HEK293 (cell line): ENCODE measurements around the gene DRD1.

Experiments
- CTCF ChIA-PET: fragments of 350-600 bp; formaldehyde crosslinking; extraction: SDS; loops from one replicate; lab custom pipeline; 2021; ENCODE audit warnings: antibody characterized with exemption; lab: Yijun Ruan, JAX
- POLR2A ChIA-PET: fragments of 300-600 bp; formaldehyde crosslinking; extraction: SDS; loops from one replicate; lab custom pipeline; 2020; ENCODE audit warnings: antibody characterized with exemption, inconsistent platforms; lab: Yijun Ruan, JAX
- H3K27ac ChIP-seq: fragments of 200-500 bp; sonication (Bioruptor generic); 2 replicates; pipeline ENCODE4 v1.5.1; 2014; ENCODE audit warnings: low read depth, low read length, control low read depth, inconsistent platforms; ENCODE audit errors: extremely low read depth
- H3K36me3 ChIP-seq, 2 experiments: fragments of 200-500 bp in 1 of 2; sonication (Bioruptor generic) in 1 of 2; 1 replicate in 1 of 2; 2 replicates in 1 of 2; pipeline ENCODE4 v1.5.1; 2014 to 2017; ENCODE audit warnings: inconsistent platforms in 2 of 2, low read length in 2 of 2; ENCODE audit not compliant: control insufficient read depth in 2 of 2, insufficient read depth in 1 of 2
- H3K4me1 ChIP-seq: fragments of 200-500 bp; sonication (Bioruptor generic); 2 replicates; pipeline ENCODE4 v1.5.1; 2014; ENCODE audit warnings: mild to moderate bottlenecking, low read length, inconsistent platforms; ENCODE audit not compliant: control insufficient read depth, insufficient read depth
- H3K4me3 ChIP-seq: 2 replicates; pipeline ENCODE4 v1.5.1; 2011; ENCODE audit warnings: low read depth, mild to moderate bottlenecking, control low read depth, low read length, moderate library complexity
- H3K9me3 ChIP-seq: fragments of 200-500 bp; sonication (Bioruptor generic); 2 replicates; pipeline ENCODE4 v1.5.1; 2014; ENCODE audit warnings: low read depth, low read length, inconsistent platforms; ENCODE audit not compliant: control insufficient read depth, insufficient read depth
- KLF7 ChIP-seq: fragments of 450-650 bp; formaldehyde crosslinking; IDR thresholded peaks from 2 replicates; pipeline ENCODE4 v1.5.1; 2016; ENCODE audit warnings: missing biosample characterization, missing genetic modification characterization, borderline replicate concordance
- SP3 ChIP-seq: fragments of 450-650 bp; formaldehyde crosslinking; IDR thresholded peaks from 2 replicates; pipeline ENCODE4 v1.5.1; 2016; ENCODE audit warnings: missing biosample characterization, missing genetic modification characterization
- WT1 ChIP-seq: fragments of 450-650 bp; formaldehyde crosslinking; IDR thresholded peaks from 2 replicates; pipeline ENCODE4 v1.5.1; 2016; ENCODE audit warnings: missing biosample characterization, missing genetic modification characterization
- YY1 ChIP-seq: fragments of 450-650 bp; formaldehyde crosslinking; IDR thresholded peaks from 2 replicates; pipeline ENCODE4 v1.5.1; 2018; ENCODE audit warnings: missing biosample characterization, missing genetic modification characterization
- ZFHX2 ChIP-seq: fragments of 450-650 bp; formaldehyde crosslinking; conservative IDR thresholded peaks from 2 replicates; pipeline ENCODE4 v1.5.1; 2016; ENCODE audit warnings: missing biosample characterization, missing genetic modification characterization
- ZFP69B ChIP-seq: fragments of 450-650 bp; formaldehyde crosslinking; IDR thresholded peaks from 2 replicates; pipeline ENCODE4 v1.5.1; 2016; ENCODE audit warnings: missing biosample characterization, missing genetic modification characterization
- ZNF175 ChIP-seq: fragments of 450-650 bp; formaldehyde crosslinking; IDR thresholded peaks from 2 replicates; pipeline ENCODE4 v1.5.1; 2016; ENCODE audit warnings: missing biosample characterization, missing genetic modification characterization
- ZNF202 ChIP-seq: fragments of 450-650 bp; formaldehyde crosslinking; IDR thresholded peaks from 2 replicates; pipeline ENCODE4 v1.5.1; 2016; ENCODE audit warnings: missing biosample characterization, missing genetic modification characterization, borderline replicate concordance
- ZNF311 ChIP-seq: fragments of 450-650 bp; formaldehyde crosslinking; IDR thresholded peaks from 2 replicates; pipeline ENCODE4 v1.5.1; 2017; ENCODE audit warnings: missing biosample characterization, missing genetic modification characterization, borderline replicate concordance
- ZNF394 ChIP-seq: fragments of 450-650 bp; formaldehyde crosslinking; IDR thresholded peaks from 2 replicates; pipeline ENCODE4 v1.5.1; 2016; ENCODE audit warnings: missing biosample characterization, missing genetic modification characterization, mild to moderate bottlenecking, moderate library complexity, borderline replicate concordance
- ZNF664 ChIP-seq: fragments of 450-650 bp; formaldehyde crosslinking; IDR thresholded peaks from 2 replicates; pipeline ENCODE4 v1.5.1; 2016; ENCODE audit warnings: missing biosample characterization, missing genetic modification characterization
- TF ChIP-seq, protein P1 (sequence below): fragments of 450-650 bp; formaldehyde crosslinking; IDR thresholded peaks from 2 replicates; pipeline ENCODE4 v1.5.1; 2016; ENCODE audit warnings: missing biosample characterization, missing genetic modification characterization, borderline replicate concordance
- TF ChIP-seq, protein P2 (sequence below): fragments of 450-650 bp; formaldehyde crosslinking; IDR thresholded peaks from 2 replicates; pipeline ENCODE4 v1.5.1; 2016; ENCODE audit warnings: missing biosample characterization, missing genetic modification characterization
- TF ChIP-seq, protein P3 (sequence below): fragments of 450-650 bp; formaldehyde crosslinking; IDR thresholded peaks from 2 replicates; pipeline ENCODE4 v1.5.1; 2016; ENCODE audit warnings: missing biosample characterization, missing genetic modification characterization
- TF ChIP-seq, protein P4 (sequence below): fragments of 450-650 bp; formaldehyde crosslinking; IDR thresholded peaks from 2 replicates; pipeline ENCODE4 v1.5.1; 2016; ENCODE audit warnings: missing biosample characterization, missing genetic modification characterization

Gene DRD1

DNA sequence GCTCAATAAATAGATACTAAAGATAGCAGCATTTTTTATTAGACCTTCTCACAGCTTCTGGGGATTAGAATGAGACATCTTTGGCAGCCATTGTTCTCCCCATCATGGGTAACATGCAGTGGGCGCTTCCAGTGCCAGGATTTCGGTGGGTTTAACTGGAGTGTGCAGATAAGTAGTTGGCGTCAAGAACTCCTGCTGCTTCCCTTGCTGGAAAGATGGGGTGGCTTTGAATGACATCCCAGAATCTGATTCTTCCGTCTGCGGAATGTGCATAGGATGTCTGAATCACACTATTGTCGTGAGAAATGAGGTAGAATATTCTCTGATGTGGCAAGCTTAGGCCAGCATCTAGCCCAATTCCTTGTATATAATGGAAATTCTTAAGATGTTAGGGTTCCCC is 41.6 kb upstream of the DRD1 start:
- no peak overlapping the region for H3K27ac ChIP-seq
- H3K4me1 ChIP-seq: no peaks in the 10 kb centered on the region
- no peaks in the 10 kb centered on the region for H3K9me3 ChIP-seq
- H3K4me3 ChIP-seq: no peak overlapping the region
- H3K36me3 ChIP-seq: peaks cover 26 to 87% of the 10 kb centered on the region in 2 experiments
- ChIA-PET CTCF (interaction anchor here (0.6 kb wide), 1 partner anchor 537 kb away, joined by 3 read pairs; no protein-coding TSS in a partner anchor), POLR2A (no interaction called here)
- 0 out of 2 replicates have a peak, but pooled peaks have one; percentile 1 for TF ChIP-seq ZNF664 (tag by site-specific recombination)
- TF ChIP-seq, protein P1, sequence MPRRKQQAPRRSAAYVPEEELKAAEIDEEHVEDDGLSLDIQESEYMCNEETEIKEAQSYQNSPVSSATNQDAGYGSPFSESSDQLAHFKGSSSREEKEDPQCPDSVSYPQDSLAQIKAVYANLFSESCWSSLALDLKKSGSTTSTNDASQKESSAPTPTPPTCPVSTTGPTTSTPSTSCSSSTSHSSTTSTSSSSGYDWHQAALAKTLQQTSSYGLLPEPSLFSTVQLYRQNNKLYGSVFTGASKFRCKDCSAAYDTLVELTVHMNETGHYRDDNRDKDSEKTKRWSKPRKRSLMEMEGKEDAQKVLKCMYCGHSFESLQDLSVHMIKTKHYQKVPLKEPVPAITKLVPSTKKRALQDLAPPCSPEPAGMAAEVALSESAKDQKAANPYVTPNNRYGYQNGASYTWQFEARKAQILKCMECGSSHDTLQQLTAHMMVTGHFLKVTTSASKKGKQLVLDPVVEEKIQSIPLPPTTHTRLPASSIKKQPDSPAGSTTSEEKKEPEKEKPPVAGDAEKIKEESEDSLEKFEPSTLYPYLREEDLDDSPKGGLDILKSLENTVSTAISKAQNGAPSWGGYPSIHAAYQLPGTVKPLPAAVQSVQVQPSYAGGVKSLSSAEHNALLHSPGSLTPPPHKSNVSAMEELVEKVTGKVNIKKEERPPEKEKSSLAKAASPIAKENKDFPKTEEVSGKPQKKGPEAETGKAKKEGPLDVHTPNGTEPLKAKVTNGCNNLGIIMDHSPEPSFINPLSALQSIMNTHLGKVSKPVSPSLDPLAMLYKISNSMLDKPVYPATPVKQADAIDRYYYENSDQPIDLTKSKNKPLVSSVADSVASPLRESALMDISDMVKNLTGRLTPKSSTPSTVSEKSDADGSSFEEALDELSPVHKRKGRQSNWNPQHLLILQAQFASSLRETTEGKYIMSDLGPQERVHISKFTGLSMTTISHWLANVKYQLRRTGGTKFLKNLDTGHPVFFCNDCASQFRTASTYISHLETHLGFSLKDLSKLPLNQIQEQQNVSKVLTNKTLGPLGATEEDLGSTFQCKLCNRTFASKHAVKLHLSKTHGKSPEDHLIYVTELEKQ: no peak

DNA sequence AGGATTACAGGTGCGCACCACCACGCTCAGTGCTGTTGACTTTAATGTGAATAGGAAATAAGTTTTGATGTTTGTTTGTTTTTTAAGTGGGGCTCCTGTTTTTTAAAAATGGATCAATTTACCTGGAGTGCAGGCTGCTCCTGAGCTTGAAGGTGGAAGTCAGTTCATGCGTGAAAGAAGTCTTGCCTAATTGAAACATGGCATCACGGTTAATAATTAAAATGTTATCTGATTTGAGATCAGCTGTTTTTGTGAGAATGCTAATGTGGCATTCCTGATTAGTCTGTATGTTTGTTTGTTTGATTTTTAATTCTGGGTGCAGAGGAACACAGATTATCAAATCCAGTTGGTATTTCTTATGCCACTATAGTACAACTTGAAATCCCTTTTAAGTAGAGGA is 40.8 kb upstream of the DRD1 start:
- Histone ChIP-seq H3K9me3 (no peaks in the 10 kb centered on the region), H3K27ac (no peak overlapping the region), H3K4me1 (no peaks in the 10 kb centered on the region)
- CTCF ChIA-PET: no interaction called here
- POLR2A ChIA-PET: no interaction called here
- TF ChIP-seq, protein P2, sequence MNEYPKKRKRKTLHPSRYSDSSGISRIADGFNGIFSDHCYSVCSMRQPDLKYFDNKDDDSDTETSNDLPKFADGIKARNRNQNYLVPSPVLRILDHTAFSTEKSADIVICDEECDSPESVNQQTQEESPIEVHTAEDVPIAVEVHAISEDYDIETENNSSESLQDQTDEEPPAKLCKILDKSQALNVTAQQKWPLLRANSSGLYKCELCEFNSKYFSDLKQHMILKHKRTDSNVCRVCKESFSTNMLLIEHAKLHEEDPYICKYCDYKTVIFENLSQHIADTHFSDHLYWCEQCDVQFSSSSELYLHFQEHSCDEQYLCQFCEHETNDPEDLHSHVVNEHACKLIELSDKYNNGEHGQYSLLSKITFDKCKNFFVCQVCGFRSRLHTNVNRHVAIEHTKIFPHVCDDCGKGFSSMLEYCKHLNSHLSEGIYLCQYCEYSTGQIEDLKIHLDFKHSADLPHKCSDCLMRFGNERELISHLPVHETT (tag by site-specific recombination): no peak
- TF ChIP-seq ZFHX2 (tag by site-specific recombination) (no peak), WT1 (no peak), ZNF175 (no peak), YY1 (tag by site-specific recombination) (no peak), KLF7 (tag by site-specific recombination) (no peak), ZNF394 (tag by site-specific recombination) (no peak), ZFP69B (no peak), SP3 (tag by site-specific recombination) (no peak)
- TF ChIP-seq, protein P3, sequence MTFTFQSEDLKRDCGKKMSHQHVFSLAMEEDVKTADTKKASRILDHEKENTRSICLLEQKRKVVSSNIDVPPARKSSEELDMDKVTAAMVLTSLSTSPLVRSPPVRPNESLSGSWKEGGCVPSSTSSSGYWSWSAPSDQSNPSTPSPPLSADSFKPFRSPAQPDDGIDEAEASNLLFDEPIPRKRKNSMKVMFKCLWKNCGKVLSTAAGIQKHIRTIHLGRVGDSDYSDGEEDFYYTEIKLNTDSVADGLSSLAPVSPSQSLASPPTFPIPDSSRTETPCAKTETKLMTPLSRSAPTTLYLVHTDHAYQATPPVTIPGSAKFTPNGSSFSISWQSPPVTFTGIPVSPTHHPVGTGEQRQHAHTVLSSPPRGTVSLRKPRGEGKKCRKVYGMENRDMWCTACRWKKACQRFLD (tag by site-specific recombination): no peak
- TF ChIP-seq, protein P4, sequence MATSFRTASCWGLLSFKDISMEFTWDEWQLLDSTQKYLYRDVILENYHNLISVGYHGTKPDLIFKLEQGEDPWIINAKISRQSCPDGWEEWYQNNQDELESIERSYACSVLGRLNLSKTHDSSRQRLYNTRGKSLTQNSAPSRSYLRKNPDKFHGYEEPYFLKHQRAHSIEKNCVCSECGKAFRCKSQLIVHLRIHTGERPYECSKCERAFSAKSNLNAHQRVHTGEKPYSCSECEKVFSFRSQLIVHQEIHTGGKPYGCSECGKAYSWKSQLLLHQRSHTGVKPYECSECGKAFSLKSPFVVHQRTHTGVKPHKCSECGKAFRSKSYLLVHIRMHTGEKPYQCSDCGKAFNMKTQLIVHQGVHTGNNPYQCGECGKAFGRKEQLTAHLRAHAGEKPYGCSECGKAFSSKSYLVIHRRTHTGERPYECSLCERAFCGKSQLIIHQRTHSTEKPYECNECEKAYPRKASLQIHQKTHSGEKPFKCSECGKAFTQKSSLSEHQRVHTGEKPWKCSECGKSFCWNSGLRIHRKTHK: no peak
- TF ChIP-seq, all 188 proteins: peak for 0
- H3K36me3 ChIP-seq: peaks cover 26 to 84% of the 10 kb centered on the region in 2 experiments
- no peak overlapping the region for H3K4me3 ChIP-seq

DNA sequence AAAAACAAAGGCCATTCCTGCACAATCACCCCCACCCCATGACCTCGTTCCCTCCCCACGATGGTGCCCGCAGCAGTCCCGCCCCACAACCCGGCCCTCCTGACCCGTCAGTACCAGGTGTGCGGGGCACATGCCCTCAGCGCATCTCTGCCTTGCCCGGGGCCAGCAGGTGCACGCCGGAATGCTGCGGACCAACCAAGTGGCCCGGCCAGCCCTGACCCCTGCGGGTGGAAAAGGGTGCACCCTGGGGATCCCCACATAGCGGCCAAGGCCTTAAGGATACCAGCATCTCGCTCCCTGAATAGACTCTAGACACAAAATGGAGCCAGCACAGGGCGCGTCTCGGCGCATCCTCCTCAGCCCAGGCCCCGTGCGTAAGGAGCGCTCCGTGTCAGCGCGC is 40.3 kb upstream of the DRD1 start:
- ChIA-PET POLR2A (no interaction called here), CTCF (no interaction called here)
- Histone ChIP-seq H3K4me3 (no peak overlapping the region), H3K9me3 (no peaks in the 10 kb centered on the region), H3K27ac (no peak overlapping the region), H3K4me1 (no peaks in the 10 kb centered on the region), H3K36me3 (peaks cover 26 to 79% of the 10 kb centered on the region in 2 experiments)
- TF ChIP-seq ZNF202 (tag by site-specific recombination) (peak; percentile 93; the same call in 1 of the 2 replicates), ZNF311 (no peak)
